Hepatocyte (in vitro differentiated cells): ENCODE results near the gene NUBP2.

Source experiments
- CTCF ChIP-seq: fragments of 200-600 bp; sonication (generic); IDR thresholded peaks from 2 replicates; pipeline ENCODE4 v1.5.1; 2016; ENCODE audit warnings: antibody characterized with exemption, mild to moderate bottlenecking; ENCODE audit not compliant: poor library complexity
- EZH2 ChIP-seq: fragments of 200-600 bp; sonication (generic); IDR thresholded peaks from 2 replicates; pipeline ENCODE4 v1.6.1; 2016; ENCODE audit warnings: antibody characterized with exemption, mild to moderate bottlenecking, borderline replicate concordance
- EZH2phosphoT487 ChIP-seq: fragments of 200-600 bp; sonication (generic); IDR thresholded peaks from one replicate; pipeline ENCODE4 v1.6.1; 2018; ENCODE audit warnings: antibody characterized with exemption, mild to moderate bottlenecking, low read depth, moderate library complexity; ENCODE audit not compliant: unreplicated experiment, severe bottlenecking

GRCh38 chr16:1763521-1764511 lies 18.9 kb upstream of the NUBP2 start:
- TF ChIP-seq CTCF (peak; percentile 43), EZH2phosphoT487 (no peak), EZH2 (no peak)
